8988T (cell line): ENCODE measurements around the gene DENND2A.
A peak's percentile ranks its signal among the peaks of the same experiment; 100 is the strongest.
"Not testable (repeated sequence)": the region's sequence is repeated elsewhere in the genome, so short reads cannot be mapped to it uniquely, and the experiment has no call there.

Experiments used
- DNase-seq: peaks from one replicate; pipeline ENCODE4 v3.0.0; 2011

The DENND2A gene

GRCh38 chr7:140539461-140539860 is 101.2 kb downstream of the DENND2A start:
- DNase-seq = no peak

DNA sequence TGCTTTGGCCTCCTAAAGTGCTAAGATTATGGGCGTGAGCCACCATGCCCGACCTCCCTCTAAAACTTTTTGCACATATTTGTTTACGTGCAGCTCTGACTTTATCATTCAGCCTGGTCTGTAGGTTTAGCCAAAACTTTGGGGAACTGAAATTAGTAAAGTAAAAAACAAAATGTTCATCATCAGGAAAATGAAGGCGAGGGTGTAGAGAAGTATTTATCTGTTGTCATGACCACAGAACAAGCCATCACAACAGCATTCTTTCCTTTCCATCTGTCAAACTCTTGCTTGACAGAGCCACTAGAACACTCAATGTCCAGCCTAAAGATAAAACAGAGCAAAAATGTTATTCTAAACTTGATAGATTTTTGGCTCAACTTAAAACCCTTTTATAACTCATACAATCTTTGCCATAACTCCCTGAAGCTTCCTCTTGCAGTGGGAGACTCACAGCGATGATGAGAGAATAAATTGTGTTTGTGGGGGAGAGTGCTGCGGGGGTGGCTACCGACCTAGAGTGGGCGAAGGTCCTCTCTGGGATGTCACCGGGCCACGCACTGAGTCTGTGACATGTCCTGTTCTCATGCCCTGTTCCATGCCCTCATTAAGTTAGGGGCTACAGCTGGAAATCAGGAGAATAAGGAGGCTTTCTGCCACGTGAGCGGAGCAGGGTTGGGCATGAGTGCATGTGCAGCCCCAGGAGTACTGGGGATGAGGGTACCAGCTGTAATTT is 102.7 kb downstream of the DENND2A start:
- DNase-seq = no peak

DNA sequence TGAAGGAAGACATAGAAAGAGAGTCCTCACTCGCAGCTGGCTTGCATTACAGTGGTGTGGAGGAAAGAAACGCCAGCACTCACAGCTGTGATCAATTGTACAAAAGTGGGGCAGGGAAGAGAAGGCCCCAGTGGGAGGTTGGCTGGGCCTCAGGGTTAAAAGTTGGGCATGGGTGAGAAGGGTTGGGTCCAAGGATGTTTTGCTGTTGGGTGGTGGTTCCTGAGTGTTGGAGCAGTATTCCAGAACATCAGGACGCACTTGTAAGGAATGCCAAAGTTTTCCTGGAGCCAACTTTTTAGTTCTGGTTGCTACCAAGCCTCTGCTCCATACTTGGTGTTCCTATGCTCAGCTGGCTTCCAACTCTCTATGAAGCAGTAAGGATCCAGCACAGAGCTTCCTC is 105.9 kb downstream of the DENND2A start:
- no peak for DNase-seq

DNA sequence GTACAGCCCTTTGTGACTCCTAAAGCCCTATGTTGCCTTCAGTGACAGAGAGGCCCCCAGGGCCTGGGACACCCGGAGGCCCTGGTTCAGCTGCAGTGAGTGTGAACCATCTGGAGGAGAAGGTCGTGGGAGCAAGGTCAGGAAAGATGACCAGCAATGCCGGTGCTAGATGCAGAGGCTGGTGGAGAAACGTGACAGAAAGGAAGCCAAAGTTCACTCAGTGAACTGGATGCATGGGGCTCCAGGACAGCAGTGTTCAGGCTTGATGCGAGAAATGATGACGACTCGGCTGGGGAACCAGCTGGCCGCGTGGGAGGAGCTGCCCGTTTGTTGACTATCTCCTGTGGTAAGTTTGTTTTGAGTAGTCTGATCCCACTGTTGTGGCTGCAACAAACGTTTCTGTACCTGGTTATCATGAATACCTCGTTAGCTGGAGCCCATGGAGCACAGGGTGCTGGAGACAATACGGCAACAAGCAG is 107.2 kb downstream of the DENND2A start:
- no peak for DNase-seq

GRCh38 chr7:140529428-140529827 is 111.2 kb downstream of the DENND2A start:
- DNase-seq = not testable (repeated sequence)

GRCh38 chr7:140526787-140527664 is 113.6 kb downstream of the DENND2A start:
- no peak for DNase-seq

- no peak for DNase-seq
These were observed 114.4 kb downstream of the DENND2A start for GRCh38 chr7:140526214-140526613.

GRCh38 chr7:140525743-140526142 is 114.9 kb downstream of the DENND2A start:
- no peak for DNase-seq

- DNase-seq = no peak
These were observed 119.2 kb downstream of the DENND2A start for GRCh38 chr7:140521421-140521820.

GRCh38 chr7:140519007-140519399 is 121.6 kb downstream of the DENND2A start:
- DNase-seq = no peak

DNA sequence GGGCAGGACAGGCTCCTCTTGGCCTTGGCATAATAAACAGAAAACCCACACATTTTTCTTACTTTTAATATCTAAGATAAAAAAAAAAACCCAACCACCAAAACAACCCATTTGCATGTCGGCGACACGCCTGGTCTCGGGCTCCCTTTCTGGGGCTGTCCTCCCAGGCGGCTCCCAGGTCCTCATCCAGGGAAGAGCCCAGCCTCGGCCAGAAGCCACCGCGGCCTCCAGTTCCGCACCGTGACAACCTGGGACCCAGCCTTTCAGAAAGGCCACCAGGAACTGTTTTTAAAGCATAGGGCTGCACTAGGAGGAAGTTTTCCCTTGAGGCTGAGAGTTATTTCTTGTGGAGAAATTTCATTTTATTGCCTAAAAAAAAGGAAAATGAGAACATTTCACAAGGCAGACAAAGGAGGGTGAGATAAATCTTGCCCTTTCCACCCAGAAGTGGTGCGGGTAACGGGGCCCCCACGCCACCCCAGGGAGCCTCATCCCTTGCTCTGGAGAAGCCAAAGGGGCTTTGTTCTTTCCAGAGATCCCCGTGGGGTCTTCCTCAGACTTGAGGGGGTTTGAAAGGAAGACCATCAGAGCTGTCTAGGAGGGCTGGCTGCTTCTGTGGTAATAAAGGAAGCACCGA is 122.1 kb downstream of the DENND2A start:
- no peak for DNase-seq

DNA sequence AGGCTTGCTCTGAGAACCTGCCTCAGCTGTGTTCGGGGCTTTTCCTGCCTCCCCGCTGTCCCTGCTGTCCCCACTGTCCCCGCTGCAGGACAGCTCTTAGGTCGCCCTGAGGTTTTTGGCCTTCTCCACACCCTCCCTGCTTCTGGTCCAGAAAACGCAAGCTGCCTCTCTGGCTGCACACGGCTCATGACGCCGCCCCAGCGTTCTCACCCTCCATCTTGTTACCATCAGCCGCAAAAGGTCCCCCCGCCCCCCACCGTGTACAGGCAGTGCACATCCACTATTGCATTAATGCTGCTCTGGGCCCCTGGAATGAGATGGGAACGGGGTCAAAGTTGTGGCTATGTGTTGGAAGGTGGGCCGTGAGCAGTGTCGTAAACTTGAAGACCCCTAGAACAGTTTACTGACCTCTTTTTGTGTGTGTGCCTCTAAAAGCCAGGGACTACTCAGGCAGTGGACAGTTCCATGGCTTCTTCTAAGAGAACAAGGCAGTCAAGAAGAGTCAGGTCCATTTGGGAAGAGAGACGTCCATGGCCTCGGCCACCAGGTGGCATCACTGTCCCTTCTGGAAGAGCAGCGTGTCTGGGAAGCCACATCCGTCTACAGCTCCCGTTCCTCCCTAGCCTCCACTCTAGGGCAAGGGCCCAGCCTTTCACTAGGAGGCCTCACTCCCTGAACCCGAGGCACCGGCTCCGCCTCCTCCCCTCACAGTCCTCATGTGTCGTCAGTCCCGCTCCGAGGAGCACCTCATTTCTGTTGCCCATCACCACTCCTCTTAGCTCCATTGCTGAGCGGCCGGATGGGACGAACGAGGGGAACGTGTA is 122.9 kb downstream of the DENND2A start:
- DNase-seq = peak; percentile 75

- DNase-seq = no peak
These were observed 128.2 kb downstream of the DENND2A start for GRCh38 chr7:140512317-140513000.

- no peak for DNase-seq
These were observed 130.8 kb downstream of the DENND2A start for GRCh38 chr7:140509789-140510188.

GRCh38 chr7:140507556-140507955 is 133.1 kb downstream of the DENND2A start:
- DNase-seq = not testable (repeated sequence)

- DNase-seq = no peak
These were observed 133.7 kb downstream of the DENND2A start for GRCh38 chr7:140506788-140507464.

GRCh38 chr7:140501966-140502365 is 138.6 kb downstream of the DENND2A start:
- DNase-seq = no peak

DNA sequence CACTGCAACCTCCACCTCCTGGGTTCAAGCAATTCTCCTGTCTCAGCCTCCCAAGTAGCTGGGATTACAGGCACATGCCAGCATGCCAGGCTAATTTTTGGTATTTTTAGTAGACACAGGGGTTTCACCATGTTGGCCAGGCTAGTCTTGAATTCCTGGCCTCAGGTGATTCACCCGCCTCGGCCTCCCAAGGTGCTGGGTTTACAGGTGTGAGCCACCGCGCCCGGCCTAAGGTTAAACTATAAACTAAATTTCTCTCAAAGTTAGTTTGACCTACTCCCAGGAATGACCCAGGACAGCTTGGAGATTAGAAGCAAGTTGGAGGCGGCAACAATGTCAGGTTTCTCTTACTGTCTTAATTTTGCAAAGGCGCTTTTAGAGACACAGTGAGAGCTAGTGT is 142.8 kb downstream of the DENND2A start:
- DNase-seq = not testable (repeated sequence)

- DNase-seq = no peak
These were observed 143.3 kb downstream of the DENND2A start for GRCh38 chr7:140497241-140497769.

- DNase-seq = no peak
These were observed 145.0 kb downstream of the DENND2A start for GRCh38 chr7:140495514-140496097.

- no peak for DNase-seq
These were observed 145.7 kb downstream of the DENND2A start for GRCh38 chr7:140494867-140495266.
